Stimulated activated CD4-positive, alpha-beta T cell treated with anti-CD3 and anti-CD28 coated beads, Interleukin-15, amount 100 ng/mL, for 1 hour (primary cell): ENCODE data around the gene SLC12A1.

Experiments
- DNase-seq, 2 donors: peaks; one replicate each; pipeline ENCODE4 v3.0.0-alpha.2; 2020; ENCODE audit warnings: low read depth in 1 of 2, low spot score in 1 of 2

SLC12A1 gene

DNA sequence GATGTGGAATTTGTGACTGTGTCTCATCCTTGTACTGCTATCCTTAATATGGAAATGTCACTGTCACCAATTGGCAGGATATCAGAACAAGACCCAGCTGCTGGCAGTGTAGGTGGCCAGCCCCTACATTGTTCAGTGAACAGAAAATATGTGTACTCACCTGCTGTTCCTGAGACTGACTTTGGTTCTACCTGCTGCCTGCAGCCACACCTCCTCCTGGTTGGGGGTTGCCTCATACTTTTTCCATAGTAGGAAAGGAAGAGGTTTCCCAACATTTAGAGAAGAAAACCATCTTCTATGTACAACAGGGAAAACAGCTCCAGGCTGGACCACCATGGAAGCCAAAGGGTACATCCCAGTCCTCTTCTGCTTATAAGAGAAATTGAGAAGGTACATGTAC, 35.9 kb downstream of the SLC12A1 start:
- no peak for DNase-seq

DNA sequence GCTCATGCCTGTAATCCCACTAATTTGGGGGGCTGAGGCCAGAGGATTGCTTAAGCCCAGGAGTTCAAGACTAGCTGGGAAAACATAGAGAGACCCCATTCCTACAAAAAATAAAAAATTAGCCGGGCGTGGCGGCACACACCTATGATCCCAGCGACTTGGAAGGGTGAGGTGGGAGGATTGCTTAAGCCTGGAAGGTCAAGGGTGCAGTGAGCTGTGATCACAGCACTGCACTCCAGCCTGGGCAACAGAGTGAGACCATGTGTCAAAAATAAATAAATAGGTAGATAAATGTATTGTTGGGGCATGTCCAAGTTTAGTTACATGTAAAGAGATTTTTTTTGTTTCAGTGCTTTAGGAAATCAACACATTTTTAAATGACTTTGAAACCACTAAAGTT, 36.4 kb downstream of the SLC12A1 start:
- no peak for DNase-seq

DNA sequence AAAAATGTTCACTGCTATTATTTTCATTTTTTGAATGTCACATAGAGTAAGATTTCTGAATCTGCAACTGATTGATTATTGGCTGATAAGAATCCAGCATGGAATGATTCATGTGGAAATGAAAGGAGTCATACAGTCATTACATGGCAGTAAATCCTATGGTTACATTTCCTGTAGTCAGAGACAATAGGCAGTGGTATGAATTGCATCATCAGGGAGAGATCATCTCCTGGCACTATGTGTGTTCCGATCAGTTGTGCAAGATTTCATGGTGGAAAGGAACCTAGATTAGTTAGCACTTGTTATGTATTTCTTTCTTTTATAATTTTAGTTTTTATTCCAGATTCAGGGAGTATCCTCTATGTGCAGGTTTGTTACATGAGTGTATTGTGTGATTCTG, 38.8 kb downstream of the SLC12A1 start:
- no peak for DNase-seq

DNA sequence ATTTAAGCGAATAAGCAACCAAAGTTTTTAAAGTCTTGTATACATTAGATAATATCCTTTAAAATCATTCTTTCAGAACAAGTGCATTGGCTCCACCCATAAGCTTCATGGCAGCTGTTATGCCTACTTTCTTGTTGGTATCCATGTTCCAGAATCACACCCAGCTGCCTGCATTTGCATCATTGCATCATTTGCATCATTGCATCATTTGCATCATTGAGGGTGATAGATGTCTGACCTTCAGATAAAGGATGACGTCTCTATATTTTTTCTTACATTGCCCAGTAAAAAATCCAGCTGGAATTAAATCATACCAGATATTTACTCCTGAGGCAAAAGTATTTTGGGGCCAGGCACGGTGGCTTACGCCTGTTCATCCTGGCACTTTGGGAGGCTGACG, 42.3 kb downstream of the SLC12A1 start:
- DNase-seq = no peak

DNA sequence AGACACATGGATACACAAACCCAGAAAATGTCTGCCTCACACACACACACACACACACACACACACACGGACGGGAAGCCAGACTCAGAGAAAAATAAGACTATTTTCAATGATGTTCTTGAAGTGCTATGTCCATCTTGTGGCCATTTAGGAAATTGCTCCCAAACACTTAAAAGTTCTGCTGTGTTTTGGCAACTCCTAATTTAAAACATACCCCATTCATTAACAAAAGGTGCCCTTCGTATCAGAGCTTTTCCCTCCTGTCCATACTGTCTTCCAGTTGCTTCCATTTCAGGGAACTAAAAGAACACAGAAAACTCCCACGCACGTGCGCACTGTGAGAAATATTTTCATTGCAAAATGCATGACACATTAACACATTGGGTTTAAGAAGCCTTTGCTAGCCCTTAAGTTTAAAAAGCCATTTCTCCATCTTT, 44.6 kb downstream of the SLC12A1 start:
- no peak for DNase-seq

DNA sequence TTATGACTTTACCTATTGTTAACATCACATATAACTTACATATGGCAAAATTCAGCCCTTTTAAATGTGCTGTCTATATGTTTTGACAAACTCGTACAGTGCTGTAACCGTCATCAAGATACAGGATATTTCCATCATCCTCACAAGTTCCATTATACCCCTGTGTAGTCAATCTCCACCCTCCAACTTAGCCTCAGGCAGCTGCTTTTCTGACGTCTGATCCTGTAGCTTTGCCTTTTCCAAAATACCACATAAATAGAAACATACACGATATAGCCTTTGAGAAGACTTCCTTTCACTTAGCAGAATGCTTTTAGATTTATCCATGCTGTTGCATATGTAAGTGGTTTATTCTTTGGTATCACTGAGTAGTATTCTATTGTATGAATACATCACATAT, 47.1 kb downstream of the SLC12A1 start:
- DNase-seq = no peak

DNA sequence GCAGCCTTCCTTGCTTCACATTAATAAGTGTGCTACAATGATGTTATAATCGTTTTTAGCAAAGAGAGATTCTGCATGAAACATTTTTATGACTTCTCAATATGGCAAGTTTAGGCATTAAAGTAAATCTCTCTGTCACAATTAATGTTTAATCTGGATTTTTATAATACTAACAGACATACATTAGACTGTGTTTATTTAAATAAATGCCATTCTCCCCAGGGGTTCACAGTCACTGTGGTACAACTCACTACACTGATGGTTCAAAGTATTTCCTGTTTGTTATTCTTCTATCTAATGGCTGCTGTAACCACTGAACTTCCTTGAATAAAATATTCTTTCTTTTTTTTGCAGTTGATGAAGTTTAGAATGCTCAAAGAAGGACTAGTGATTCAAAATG, 59.0 kb downstream of the SLC12A1 start:
- DNase-seq = no peak

DNA sequence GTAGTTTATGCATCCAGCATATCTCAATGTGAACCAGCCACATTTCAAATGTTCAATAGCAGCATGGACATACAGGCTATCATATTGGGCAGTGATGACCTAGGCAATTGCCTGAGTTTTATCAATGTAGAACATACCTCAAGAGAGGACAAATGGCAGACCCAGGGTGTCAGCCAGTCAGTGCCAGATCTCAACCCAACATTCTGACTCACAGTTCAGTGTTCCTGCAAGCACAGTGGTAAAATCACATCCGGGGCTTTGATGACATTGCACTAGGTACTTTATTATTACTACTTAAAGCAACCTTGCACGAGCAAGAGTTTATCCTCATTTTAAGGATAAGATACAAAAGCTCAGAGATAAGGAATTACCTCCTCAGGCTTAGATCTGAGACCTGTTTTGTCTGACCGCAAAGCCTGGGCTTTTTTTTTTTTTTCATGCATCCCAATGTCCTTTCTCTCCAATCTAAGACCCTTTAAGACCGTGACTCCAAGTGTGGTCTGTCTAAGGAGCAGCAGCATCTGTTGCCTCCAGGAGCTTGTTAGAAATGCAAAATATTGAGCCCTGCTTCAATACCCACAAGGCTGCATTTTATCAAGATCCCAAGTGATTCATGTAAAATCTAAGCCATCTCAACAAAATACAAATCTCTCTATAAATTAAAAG, 60.1 kb downstream of the SLC12A1 start:
- DNase-seq = no peak

DNA sequence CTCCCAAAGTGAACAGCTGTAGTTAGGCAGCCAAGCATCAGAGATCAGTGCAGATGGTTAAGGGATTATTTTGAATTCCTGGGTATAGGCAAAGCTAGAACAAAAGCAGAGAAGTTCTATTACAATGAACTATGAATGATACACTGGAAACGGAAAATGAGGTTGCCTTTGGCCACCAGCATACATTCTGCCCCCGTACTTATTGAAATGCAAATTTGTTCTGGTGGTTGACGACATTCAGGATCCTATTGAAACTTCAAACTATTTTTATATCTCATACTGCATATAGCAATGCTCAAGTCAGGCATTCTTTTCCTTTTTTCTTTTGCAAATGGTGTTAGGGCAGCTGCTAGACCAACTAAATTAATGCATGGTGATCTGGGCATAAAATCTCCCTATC, 61.7 kb downstream of the SLC12A1 start:
- no peak for DNase-seq

DNA sequence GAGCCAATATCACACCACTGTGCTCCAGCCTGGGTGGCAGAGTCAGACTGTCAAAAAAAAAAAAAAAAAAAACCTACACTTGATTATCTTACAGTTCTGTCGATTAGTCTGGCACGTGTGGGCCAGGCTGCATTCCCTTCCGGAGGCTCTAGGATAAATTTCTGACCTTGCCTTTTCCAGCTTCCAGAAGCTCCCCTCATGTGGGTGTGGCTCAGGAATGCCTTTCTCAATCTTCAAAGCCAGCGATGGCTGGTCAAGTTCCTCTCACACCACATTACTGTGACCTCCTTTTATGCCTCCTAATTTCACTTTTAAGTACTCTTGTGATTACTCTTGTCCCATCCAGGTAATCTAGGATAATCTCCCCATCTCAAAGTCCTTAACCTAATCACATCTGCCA, 66.9 kb downstream of the SLC12A1 start:
- no peak for DNase-seq

DNA sequence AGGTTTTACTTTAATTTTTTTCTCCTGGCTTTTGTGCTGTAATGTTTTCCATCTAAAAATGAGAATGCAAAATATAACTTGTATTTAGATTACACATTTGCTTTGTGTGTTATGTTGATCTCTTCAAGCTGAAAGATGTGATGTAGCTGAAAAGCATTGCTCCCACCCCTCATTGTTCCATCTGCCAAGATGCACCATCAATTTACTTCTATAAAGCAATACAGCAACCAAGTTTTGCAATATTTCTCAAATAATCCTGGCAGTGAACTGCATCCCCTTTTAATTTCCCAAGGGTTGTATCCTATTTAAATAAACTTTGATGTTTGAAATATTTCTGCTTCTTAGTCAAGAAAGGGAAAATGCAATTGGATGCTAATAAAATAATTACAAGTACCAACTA, 72.6 kb downstream of the SLC12A1 start:
- no peak for DNase-seq

DNA sequence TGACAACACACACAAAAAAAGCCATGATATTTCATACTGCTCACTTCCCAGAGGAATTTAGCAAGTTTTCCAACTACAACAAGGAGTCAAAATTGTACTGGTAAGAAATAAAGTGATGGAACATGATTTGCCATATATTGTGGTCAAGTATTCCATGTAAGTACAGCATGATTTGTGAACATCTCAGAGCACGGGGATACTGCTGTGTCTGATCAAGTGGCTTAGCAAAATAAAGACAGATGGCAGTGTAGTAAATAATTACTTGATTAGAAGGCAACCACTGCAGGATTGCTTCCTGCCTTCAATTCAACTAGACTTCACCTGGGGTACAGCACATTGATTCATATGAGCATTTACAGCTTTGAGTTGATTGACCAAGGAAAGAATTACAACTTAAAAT, 73.5 kb downstream of the SLC12A1 start:
- DNase-seq = no peak

DNA sequence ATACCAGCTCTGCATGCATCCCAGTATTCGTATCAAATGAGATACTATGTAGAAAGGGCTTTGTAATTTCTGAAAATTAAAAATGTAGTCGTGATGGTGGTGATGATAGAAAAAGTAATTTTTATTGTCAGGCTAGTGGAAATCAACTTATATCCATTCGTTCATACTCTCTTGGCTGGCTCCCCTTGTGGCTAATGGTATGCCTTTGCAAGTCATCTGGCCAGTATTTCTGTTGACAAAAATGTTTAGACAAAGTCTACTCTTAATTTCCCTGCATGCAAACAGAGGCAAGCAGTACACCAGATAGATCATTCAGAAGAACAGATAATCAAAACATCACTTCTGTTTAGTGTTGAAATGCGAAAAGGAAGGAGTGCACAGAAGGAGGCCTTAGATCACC, 75.6 kb downstream of the SLC12A1 start:
- no peak for DNase-seq

DNA sequence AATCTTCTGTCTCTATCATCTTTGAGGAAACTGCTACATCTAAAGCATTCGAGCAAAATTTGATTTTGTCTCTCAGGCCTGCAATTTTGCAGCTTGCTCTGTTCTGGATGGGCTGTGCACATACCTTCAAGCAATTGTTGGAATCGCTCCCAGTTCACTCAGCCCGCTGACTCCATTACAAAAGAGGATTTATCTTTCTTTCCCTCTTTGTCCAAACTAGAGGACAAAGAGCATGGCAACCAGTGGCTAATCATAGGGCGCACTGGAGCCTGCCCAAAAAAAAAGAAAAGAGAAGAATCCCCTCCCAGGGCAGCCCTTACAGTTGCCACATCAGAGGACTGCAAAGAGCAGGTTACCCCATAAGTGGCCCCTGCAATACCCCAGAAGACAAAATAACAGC, 76.1 kb downstream of the SLC12A1 start:
- DNase-seq = no peak

DNA sequence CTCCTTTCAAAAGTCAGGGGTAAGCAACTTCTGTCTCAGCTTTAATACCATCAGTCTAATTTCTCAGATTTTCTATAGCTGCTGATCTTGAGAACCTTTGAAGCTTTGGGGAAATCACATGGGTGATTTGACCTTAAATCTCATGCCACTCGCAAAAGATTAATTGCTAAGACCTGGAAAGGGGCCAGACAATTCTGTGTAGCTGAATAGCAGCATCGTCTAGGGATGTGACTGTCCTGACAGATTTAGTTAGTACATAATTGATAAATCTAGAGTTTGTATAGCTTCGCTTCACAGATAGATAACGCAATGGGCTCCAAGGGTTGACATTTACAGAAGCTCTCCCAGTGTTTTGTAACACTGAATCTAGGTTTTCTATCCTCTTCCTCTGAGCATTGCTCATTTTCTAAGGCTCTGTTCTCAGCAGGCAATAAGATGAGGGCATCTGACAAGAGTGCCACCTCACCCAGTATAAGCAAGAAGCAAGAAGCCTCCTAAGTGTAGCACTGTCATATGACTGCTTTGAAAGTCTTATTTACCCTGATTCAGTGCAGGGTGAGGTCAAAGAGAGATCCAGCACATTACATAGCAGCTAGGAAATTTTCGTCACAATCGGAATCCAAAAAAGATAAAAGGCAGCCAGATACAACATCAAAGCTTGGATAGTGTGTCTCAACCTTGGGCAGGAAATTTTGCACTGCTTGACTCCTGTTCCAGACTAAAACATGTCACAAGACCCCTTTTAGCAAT, 77.5 kb downstream of the SLC12A1 start:
- no peak for DNase-seq

DNA sequence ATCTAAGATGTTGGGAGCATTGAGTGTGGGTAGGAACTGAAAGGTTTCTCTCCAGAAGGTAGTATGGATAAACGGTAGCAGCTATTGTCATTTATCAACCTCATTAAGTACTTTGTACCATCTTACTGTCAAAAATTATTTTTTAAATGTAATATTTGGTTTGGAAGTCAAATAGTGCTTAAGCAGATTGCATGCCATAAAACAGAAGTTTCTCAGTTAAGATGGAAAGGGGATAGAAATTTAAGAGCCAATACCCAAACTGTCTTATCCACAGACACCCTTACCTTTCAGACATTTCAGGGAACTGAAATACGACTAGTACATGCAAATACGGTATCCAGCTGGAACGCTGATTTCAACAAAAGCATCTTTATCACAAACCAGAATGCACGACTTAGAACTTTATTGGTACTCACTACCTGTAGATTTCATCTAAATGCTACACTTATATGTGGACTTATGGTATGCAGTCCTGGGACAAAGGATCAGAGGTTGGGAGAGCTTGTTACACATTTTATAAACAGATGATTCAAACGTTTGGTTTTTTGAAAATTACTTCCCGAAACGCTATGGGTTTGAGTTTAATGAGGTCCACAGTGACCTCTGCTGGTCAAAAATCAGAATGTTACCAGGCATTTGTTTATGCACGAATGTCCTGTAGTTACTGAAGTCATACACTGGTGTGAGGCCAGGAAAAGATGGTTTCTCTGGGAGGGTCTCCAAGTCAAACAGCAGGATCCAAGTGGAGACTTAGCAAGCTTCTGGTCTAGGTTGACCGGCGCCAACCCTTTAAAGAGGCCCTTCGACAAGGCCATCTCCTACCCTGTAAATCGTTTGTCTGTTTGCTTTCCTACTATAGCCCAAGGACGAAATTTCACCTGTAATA, 79.5 kb downstream of the SLC12A1 start:
- DNase-seq = no peak

DNA sequence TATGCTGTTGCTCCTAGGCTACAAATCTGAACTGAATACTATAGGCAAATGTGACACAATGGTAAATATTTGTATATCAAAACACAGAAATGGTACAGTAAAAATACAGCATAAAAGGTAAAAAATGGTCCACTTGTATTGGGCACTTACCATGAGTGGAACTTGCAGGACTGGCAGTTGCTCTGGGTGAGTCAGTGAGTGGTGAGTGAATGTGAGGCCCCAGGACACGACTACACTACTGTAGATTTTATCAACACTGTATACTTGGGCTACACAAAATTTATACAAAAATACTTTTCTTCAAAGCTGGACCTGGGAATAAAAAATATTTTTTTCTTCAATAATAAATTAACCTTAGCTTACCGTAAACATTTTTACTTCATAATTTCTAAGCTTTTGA, 83.5 kb downstream of the SLC12A1 start:
- DNase-seq = no peak

DNA sequence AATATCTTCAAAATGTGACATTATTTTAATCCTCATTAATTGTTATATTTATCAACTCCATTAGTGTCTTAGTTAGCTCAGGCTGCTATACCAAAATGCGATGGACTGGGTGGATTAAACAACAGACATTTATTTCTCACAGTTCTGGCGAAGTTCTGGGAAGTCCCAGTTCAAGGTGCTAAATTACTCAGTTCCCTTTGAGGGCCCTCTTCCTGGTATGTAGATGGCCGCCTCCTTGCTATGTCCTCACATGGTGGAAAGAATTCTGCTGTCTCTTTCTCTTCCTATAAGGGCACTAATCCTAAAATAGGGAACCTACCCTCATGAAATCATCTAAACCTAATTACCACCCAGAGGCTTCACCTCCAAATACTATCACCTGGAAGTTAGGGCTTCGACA, 86.4 kb downstream of the SLC12A1 start:
- DNase-seq = no peak

DNA sequence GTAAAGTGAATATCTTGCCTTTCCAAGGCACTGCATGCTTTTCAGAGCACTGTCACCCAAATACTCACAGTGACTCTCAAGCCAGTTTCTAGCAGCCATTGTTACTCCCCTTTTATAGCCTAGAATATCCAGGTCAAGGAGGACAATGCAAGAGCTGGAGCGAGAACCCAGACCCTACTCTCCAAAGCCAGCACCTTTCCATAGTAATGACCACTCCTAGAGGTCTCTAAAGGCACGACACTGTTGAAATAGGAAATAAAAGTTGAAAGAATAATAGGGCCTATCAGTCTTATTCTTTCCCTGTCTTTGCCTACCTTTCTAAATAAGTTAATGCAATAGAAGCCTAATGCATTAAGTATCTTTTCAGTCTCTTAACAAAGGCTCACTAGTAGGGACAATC, 91.6 kb downstream of the SLC12A1 start:
- no peak for DNase-seq

DNA sequence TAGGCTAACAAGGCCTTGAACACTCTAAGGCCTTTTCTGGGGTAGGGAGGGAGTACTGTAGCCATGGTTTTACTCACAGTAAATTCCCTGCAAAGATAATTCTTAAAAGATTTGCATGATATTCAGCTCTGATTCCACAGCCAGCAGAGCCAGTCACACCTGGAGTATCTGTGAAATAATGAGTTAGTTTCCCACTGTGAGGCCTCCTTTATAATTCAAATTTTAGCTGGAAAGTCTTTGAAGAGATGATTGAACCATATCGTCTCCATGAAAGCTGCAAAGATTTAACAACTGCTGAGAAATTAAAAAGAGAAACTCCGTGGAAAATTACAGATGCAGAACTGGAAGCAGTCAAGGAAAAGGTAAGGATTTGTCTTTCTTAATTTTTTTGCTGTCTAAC, 92.8 kb downstream of the SLC12A1 start:
- DNase-seq = no peak

DNA sequence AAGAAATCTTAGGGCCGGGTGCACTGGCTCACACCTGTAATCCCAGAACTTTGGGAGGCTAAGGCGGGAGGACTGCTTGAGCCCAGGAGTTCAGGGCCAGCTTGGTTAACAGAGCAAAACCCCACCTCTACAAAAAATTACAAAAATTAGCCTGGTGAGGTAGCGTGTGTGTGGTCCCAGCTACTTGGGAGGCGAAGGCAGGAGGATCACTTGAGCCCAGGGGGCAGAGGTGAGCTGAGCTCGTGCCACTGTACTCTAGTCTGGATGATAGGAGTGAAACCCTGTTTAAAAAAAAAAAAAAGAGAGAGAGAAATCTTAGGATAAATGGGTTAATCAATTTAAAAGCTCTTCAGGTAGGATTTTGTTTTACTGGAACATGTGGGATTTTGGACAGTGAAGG, 93.9 kb downstream of the SLC12A1 start:
- no peak for DNase-seq

DNA sequence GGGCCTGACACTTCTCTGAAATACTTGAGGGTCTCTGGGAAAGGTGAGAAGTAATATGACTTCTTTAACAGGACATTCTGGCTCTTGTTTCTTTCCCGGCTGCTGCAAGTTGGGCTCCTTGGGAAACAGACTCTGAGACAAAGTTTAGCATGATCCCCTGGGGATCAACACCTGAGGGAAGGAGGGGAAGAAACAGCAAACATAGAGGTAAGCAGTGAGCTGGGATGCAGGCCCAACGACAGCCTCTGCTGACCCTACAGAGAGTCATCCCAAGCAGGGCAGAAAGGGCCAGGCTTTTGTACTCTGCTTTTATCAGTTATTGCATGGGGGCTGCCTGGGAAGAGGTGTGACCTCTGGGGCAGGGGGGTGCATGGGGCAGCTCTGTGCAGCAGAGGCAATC, 98.3 kb downstream of the SLC12A1 start:
- DNase-seq = no peak
